CD4-positive, alpha-beta T cell treated with Interleukin-15 for 1 hour (primary cell): ENCODE data around the gene VIL1.

Experiments used
- DNase-seq: peaks from one replicate; pipeline ENCODE4 v3.0.0-alpha.2; 2020

Gene VIL1

GRCh38 chr2:218395456-218395825, 23.5 kb upstream of the VIL1 start:
- DNase-seq = no peak

DNA sequence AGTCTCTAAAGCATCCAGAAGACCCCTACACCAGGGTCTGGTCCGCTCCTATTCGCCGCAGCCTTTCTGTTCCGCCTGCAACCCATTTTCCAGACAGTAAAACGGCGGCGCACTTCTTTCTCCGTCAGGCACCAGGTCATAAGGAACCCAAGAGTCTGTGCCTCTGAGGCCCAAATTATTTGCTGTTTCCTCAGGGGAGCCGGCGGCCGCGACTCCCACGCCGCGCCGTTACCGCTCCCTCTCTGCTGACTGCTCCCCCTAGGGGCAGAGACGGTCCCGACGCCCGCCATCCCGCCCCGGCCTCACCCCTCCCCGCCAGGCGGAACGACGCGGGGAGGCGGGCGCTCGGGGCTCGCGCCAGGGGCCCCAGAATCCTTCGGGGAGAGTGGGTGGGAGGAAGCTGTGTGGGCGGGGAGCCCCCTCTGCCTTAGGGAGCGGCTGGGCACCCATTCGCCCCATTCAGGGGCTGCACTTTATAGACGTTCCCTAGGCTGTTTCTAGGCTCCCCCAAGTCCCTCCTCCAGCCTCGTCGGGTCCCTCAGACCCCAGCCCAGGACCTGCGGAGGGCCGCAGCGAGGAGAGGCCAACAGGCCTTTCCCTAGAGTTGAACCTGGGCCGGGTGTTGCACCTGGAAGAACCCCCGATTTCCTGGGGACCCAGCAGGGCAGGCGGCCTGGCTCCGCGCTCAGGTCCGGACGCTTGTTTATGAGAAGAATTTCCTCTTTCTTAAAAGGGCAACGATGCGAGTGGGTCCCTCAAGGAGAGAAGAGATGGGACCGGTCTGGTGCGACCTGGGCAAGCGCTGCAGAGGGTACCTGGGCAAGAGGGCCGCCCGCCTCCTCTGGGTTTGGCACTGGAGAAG, 22.9 kb upstream of the VIL1 start:
- peak; percentile 96 for DNase-seq

GRCh38 chr2:218396688-218397462, 22.0 kb upstream of the VIL1 start:
- peak; percentile 84 for DNase-seq

- DNase-seq = no peak
Observed at GRCh38 chr2:218397463-218397819, 21.5 kb upstream of the VIL1 start.

DNA sequence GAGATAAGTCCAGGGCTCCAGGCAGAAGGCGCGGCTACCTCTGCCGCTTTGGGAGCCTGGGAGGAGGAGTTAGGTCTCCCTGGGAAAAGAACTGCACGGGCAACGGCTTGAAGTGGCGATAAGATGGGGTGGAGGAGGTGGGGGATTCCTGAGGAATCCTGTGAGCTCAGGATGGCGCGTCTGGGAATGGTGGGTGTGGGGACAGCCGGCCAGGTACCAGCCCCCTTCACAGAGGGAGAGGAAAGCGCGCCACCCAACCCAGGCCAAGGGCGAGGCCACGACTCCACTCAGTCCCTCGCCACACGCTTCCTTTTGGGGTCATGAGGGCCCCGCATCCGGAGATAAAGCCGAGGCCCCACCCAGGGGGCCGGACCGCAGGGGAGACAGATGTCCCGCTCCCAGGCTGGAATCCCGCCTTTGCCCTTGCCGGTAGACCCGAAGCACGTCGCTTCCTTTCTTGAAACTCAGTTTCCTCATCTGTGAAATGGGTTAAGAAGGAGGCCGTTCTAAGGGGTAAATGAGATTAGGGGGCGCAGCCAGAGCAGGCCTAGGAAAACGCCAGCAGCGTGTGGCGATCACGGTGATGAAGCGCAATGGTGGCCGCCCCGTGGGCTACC, 21.0 kb upstream of the VIL1 start:
- DNase-seq = peak; percentile 60

GRCh38 chr2:218398437-218399390, 20.2 kb upstream of the VIL1 start:
- peak; percentile 80 for DNase-seq

DNA sequence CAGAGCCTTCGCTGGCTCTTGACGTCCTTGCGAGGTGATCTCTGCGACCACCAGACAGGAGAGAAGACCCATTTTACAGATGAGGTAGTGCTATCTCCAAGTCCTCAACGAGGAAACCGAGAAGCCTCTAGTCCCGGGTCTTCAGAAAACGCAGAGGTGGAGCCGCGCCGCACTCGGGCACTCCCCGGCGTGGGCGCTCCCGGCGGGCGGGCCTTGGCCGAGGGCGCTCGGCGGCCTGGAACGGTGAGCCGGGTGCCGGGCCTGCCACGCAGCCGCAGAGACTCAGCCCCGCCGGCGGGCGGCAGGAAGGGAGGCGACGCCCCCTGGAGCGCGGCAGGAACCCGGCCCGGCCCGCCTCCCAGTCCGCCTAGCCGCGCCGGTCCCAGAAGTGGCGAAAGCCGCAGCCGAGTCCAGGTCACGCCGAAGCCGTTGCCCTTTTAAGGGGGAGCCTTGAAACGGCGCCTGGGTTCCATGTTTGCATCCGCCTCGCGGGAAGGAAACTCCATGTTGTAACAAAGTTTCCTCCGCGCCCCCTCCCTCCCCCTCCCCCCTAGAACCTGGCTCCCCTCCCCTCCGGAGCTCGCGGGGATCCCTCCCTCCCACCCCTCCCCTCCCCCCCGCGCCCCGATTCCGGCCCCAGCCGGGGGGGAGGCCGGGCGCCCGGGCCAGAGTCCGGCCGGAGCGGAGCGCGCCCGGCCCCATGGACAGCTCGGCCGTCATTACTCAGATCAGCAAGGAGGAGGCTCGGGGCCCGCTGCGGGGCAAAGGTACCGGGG, 19.3 kb upstream of the VIL1 start, which contains the start of gene CTDSP1:
TSS of gene CTDSP1 (plus strand) at position 478 of the 776 bp plus-strand sequence. CDS start at position 701, 223 bp downstream.
- DNase-seq = peak; percentile 93

DNA sequence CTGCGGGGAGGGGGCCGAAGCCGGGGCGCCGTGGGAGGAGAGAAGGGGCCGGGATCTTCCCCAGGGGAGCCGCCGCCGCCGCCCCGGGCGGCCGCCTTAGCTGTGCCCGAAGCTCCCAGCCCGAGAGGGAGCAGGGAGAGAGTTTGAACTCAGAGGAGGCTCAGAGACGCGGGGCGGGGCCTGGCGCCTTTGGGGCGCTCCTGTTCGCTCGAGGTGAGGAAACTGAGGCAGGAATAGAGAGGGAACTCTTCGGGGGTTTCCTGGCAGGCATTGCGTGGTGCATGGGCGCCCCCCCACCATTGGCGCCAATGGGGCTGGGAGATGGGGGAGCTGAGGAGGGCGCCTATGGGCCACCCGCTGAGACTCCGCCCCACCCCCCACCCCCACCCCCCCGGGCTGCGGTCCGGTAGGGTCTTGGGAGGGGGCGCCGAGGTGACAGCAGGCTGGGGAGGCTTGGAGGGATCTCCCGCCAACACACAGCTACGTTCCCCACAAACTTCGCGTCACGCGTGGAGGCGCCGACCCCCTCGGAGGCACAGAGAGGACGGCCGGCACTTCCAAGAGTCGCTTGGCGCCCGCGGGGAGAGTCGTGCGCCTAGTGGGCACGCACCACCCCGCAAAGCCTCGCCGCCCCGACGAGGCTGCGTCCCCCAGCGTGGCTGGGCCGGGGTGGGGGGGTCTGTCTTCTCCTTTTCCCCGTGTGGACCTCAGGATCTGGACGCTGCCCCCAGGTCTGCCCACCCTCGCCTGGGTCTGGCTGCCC, 18.6 kb upstream of the VIL1 start:
- DNase-seq = peak; percentile 48

DNA sequence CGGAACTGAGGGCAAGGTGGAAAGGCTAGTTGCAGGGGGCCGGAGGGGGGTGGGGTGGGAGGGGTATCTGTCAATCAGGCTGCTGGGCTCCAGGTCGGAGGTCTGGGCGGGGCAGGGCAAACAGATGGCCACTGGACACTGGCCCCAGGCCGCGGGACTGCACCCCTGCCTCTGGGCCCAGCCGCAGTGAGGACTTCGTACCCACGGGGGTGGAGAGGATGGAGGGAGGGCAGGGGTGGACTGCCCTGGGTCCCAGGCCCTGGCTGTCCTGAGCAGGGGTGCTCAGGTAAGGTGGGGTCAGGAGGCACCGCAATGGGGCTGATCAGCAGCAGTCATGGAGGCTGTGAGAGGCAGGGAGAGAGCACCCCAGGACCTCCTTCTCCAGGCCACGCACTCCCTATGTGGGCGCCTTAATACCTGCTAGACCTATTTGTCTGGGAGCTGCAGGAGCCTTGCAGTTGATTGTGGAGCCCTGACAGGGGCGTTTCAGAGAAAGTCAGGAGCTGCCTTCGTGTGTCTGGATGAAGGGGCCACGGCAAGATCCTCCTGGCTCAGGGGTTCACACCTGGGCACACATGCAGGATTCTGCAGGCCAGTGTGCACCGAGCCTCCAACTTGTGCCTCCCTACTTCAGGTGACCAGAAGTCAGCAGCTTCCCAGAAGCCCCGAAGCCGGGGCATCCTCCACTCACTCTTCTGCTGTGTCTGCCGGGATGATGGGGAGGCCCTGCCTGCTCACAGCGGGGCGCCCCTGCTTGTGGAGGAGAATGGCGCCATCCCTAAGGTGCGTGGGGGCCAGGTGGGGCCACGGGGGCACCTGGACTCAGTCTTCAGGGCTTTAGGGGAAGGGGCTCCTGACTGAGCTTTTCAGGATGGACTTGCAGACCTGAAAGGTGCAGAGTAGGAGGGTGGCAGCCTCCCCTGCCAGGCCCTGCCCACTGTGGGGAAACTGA, 17.7 kb upstream of the VIL1 start:
- DNase-seq = no peak

- no peak for DNase-seq
Observed at GRCh38 chr2:218401890-218402289, 17.0 kb upstream of the VIL1 start.

GRCh38 chr2:218402491-218402901, 16.4 kb upstream of the VIL1 start:
- DNase-seq = no peak

DNA sequence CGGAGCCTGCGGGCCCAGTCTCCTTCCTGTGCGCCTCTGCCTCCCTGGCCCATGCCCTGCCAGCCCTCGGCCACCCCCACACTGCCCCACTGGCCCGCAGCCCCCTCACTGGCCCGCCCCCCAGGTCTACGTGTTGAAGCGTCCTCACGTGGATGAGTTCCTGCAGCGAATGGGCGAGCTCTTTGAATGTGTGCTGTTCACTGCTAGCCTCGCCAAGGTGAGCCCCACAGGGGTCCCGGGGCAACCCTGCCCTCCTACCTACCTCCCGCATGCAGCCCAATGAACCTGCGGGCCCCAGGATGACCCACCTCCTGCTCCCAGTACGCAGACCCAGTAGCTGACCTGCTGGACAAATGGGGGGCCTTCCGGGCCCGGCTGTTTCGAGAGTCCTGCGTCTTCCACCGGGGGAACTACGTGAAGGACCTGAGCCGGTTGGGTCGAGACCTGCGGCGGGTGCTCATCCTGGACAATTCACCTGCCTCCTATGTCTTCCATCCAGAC, 16.0 kb upstream of the VIL1 start:
- no peak for DNase-seq

GRCh38 chr2:218403810-218404209, 15.1 kb upstream of the VIL1 start:
- no peak for DNase-seq

DNA sequence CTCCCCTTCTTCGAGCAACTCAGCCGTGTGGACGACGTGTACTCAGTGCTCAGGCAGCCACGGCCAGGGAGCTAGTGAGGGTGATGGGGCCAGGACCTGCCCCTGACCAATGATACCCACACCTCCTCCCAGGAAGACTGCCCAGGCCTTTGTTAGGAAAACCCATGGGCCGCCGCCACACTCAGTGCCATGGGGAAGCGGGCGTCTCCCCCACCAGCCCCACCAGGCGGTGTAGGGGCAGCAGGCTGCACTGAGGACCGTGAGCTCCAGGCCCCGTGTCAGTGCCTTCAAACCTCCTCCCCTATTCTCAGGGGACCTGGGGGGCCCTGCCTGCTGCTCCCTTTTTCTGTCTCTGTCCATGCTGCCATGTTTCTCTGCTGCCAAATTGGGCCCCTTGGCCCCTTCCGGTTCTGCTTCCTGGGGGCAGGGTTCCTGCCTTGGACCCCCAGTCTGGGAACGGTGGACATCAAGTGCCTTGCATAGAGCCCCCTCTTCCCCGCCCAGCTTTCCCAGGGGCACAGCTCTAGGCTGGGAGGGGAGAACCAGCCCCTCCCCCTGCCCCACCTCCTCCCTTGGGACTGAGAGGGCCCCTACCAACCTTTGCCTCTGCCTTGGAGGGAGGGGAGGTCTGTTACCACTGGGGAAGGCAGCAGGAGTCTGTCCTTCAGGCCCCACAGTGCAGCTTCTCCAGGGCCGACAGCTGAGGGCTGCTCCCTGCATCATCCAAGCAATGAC, 14.4 kb upstream of the VIL1 start:
- DNase-seq = no peak

GRCh38 chr2:218405086-218405745, 13.7 kb upstream of the VIL1 start:
- DNase-seq = no peak

- no peak for DNase-seq
Observed at GRCh38 chr2:218405746-218406208, 13.1 kb upstream of the VIL1 start.

GRCh38 chr2:218406209-218406948, 12.5 kb upstream of the VIL1 start:
- peak; percentile 93 for DNase-seq
